Ovary (tissue), 3 donors: ENCODE results near the gene DTNA.

Experiments used
- CTCF ChIP-seq, 3 donors: fragments of 450-650 bp in 2 of 3; fragments of 200-600 bp in 1 of 3; IDR thresholded peaks; one replicate each; pipeline versions ENCODE4 v1.5.1 to v1.8.0; 2016 to 2022; ENCODE audit warnings: antibody characterized with exemption in 3 of 3, mild to moderate bottlenecking in 1 of 3
- EP300 ChIP-seq: sonication (generic); formaldehyde crosslinking; IDR thresholded peaks from one replicate; pipeline ENCODE4 v1.6.1; 2017; ENCODE audit warnings: antibody characterized with exemption
- POLR2A ChIP-seq: fragments of 450-650 bp; IDR thresholded peaks from one replicate; pipeline ENCODE4 v1.6.1; 2017; ENCODE audit warnings: antibody characterized with exemption, mild to moderate bottlenecking, moderate library complexity
- donor health status: DM: no; HTN: no; CAD: no.

DNA sequence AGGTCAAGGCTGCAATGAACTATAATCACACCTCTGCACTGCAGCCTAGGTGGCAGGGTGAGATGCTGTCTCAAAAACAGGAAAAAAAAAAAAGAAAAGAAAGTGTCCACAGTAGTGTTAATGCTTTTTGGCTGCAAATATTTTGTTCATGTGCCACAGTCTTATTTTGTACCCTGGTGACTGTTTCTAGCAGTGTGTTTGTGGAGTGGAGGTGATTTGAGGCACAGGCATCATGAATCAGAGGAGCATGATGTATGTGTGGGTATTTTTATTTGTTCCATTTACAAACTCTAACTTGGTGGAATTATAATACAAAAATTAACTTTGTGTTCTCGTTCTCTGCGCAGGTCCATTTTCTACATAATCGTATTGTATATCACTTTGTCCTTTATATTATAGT lies 30.6 kb downstream of the DTNA start:
- TF ChIP-seq CTCF (IDR thresholded peaks at IDR 0.05) (no peak), POLR2A (no peak), EP300 (no peak)
